ENCODE results near the gene CYP1A1. TPM values are rescaled to one million over a fixed set of nuclear protein-coding genes. Genes with fewer than 3 reads are reported as not detected.

The CYP1A1 gene
- total and polyA plus RNA-seq, 2 experiments from 2014 or later: 0.16 to 1.4 TPM

- H3K4me1 Mint-ChIP-seq: peaks cover 5% of the 10 kb centered on the region
- H3K27me3 Mint-ChIP-seq (ENCODE audit: insufficient read depth, low read depth, poor library complexity): peaks cover 36% of the 10 kb centered on the region
- no peaks in the 10 kb centered on the region for H3K36me3 ChIP-seq (ENCODE audit: insufficient read depth)
- TF ChIP-seq NANOG (IDR thresholded peaks at IDR 0.05; ENCODE audit: borderline replicate concordance) (no peak), CREB1 (CRISPR knock-in tag; IDR thresholded peaks at IDR 0.05; ENCODE audit: low read depth) (no peak), JUNB (IDR thresholded peaks at IDR 0.05; ENCODE audit: unreplicated experiment) (no peak), STAT1 (IDR thresholded peaks at IDR 0.05; ENCODE audit: unreplicated experiment) (no peak), ETS1 (IDR thresholded peaks at IDR 0.05) (no peak), POLR2AphosphoS5 (IDR thresholded peaks at IDR 0.05; ENCODE audit: low read depth) (no peak), EZH2phosphoT487 (IDR thresholded peaks at IDR 0.05; ENCODE audit: unreplicated experiment) (no peak)
- H4K20me1 ChIP-seq (replicated peaks; ENCODE audit: insufficient read depth): no peaks in the 10 kb centered on the region
- no peaks in the 10 kb centered on the region for H3F3A ChIP-seq (replicated peaks; ENCODE audit: low read depth)
- no peak overlapping the region for H3K4me3 ChIP-seq
- no peak overlapping the region for H3K4me3 Mint-ChIP-seq
- H3K36me3 Mint-ChIP-seq (ENCODE audit: low read depth): peaks cover 3% of the 10 kb centered on the region; the same call in 2 of the 3 replicates
- H3K27ac Mint-ChIP-seq: no peak overlapping the region
- H3K4me2 ChIP-seq: no peak overlapping the region
- no peaks in the 10 kb centered on the region for H3K79me2 ChIP-seq (replicated peaks; ENCODE audit: insufficient read depth)
- no peak overlapping the region for H2AFZ ChIP-seq
- DNase-seq (ENCODE audit: low spot score) (no peak), ATAC-seq (no peak)
- peaks cover 33% of the 10 kb centered on the region for H3K27me3 ChIP-seq (ENCODE audit: insufficient read depth)
- H3K9me2 ChIP-seq (ENCODE audit: insufficient read depth): no peaks in the 10 kb centered on the region
- no peak overlapping the region for H3K27ac ChIP-seq (ENCODE audit: low read depth)
- H3K4me1 ChIP-seq (ENCODE audit: insufficient read depth): peaks cover 7% of the 10 kb centered on the region; the same call in 1 of the 2 replicates
- peaks cover 12% of the 10 kb centered on the region for H3K9me3 Mint-ChIP-seq
Measured at GRCh38 chr15:74727727-74728126, 2.4 kb upstream of the CYP1A1 start.

- Mint-ChIP-seq H3K27ac (no peak overlapping the region), H3K36me3 (ENCODE audit: low read depth) (peaks cover 3% of the 10 kb centered on the region; the same call in 2 of the 3 replicates), H3K27me3 (ENCODE audit: insufficient read depth, low read depth, poor library complexity) (peaks cover 29% of the 10 kb centered on the region), H3K4me1 (peaks cover 5% of the 10 kb centered on the region), H3K4me3 (peak overlapping the region; percentile 65), H3K9me3 (peaks cover 12% of the 10 kb centered on the region)
- no peaks in the 10 kb centered on the region for H3K79me2 ChIP-seq (replicated peaks; ENCODE audit: insufficient read depth)
- peak overlapping the region; percentile 67 for H3K4me3 ChIP-seq
- peak overlapping the region; percentile 99 for H2AFZ ChIP-seq
- 0 out of 2 replicates have a peak, but pooled peaks cover 3% of the 10 kb centered on the region for H3K9me2 ChIP-seq (ENCODE audit: insufficient read depth)
- no peaks in the 10 kb centered on the region for H3K36me3 ChIP-seq (ENCODE audit: insufficient read depth)
- TF ChIP-seq EZH2 (IDR thresholded peaks at IDR 0.05; ENCODE audit: low read depth, unreplicated experiment) (peak; percentile 15), ETS1 (IDR thresholded peaks at IDR 0.05) (no peak)
- peak overlapping the region; percentile 83 for H3K4me2 ChIP-seq
- H4K20me1 ChIP-seq (replicated peaks; ENCODE audit: insufficient read depth): no peaks in the 10 kb centered on the region
- DNase-seq (ENCODE audit: low spot score): peak; percentile 38
- peaks cover 7% of the 10 kb centered on the region; the same call in 1 of the 2 replicates for H3K4me1 ChIP-seq (ENCODE audit: insufficient read depth)
- H3K27ac ChIP-seq (ENCODE audit: low read depth): no peak overlapping the region
- peaks cover 33% of the 10 kb centered on the region for H3K27me3 ChIP-seq (ENCODE audit: insufficient read depth)
- no peaks in the 10 kb centered on the region for H3F3A ChIP-seq (replicated peaks; ENCODE audit: low read depth)
- no peak for ATAC-seq
Measured at GRCh38 chr15:74726774-74727164, 1.4 kb upstream of the CYP1A1 start.

Measured in GM23338 (cell line).